H9 (cell line): ENCODE results near the gene SPDL1. TPM values are rescaled to one million over a fixed set of nuclear protein-coding genes. Genes with fewer than 3 reads are reported as not detected.

Experiments
- DNase-seq: peaks from one replicate; pipeline ENCODE4 v3.0.0-alpha.2; 2017
- H2AFZ ChIP-seq: one replicate; pipeline ENCODE4 v1.6.1; 2013; ENCODE audit warnings: mild to moderate bottlenecking, low read length, control low read depth, moderate library complexity
- H2AK5ac ChIP-seq: 2 replicates; pipeline ENCODE4 v1.6.1; 2013; ENCODE audit warnings: low read length, control low read depth, mixed read lengths; ENCODE audit not compliant: insufficient read length
- H2BK120ac ChIP-seq: one replicate; pipeline ENCODE4 v1.6.1; 2013; ENCODE audit warnings: low read depth, mild to moderate bottlenecking, low read length, control low read depth, inconsistent platforms; ENCODE audit not compliant: poor library complexity, severe bottlenecking
- H2BK12ac ChIP-seq: 2 replicates; pipeline ENCODE4 v1.6.1; 2013; ENCODE audit warnings: low read length, control low read depth, mixed read lengths, low read depth; ENCODE audit not compliant: insufficient read length
- H2BK15ac ChIP-seq: 2 replicates; pipeline ENCODE4 v1.6.1; 2013; ENCODE audit warnings: low read depth, low read length, control low read depth
- H2BK20ac ChIP-seq: one replicate; pipeline ENCODE4 v1.6.1; 2013; ENCODE audit warnings: low read depth, mild to moderate bottlenecking, low read length, control low read depth, inconsistent platforms; ENCODE audit not compliant: poor library complexity, severe bottlenecking
- H2BK5ac ChIP-seq: 2 replicates; pipeline ENCODE4 v1.6.1; 2013; ENCODE audit warnings: low read length, control low read depth, mixed read lengths; ENCODE audit not compliant: insufficient read length
- H3K14ac ChIP-seq: 2 replicates; pipeline ENCODE4 v1.6.1; 2013; ENCODE audit warnings: low read length, control low read depth; ENCODE audit not compliant: insufficient read depth
- H3K18ac ChIP-seq: 2 replicates; pipeline ENCODE4 v1.6.1; 2013; ENCODE audit warnings: low read depth, mild to moderate bottlenecking, mixed read lengths, low read length, control low read depth; ENCODE audit not compliant: insufficient read length
- H3K23ac ChIP-seq: 2 replicates; pipeline ENCODE4 v1.6.1; 2013; ENCODE audit warnings: low read length, control low read depth, mixed read lengths, low read depth; ENCODE audit not compliant: insufficient read length
- H3K23me2 ChIP-seq: 2 replicates; pipeline ENCODE4 v1.6.1; 2013; ENCODE audit warnings: low read depth, mild to moderate bottlenecking, mixed read lengths, low read length, control low read depth; ENCODE audit not compliant: insufficient read length, poor library complexity, severe bottlenecking
- H3K27ac ChIP-seq: 2 replicates; pipeline ENCODE4 v1.5.1; 2013; ENCODE audit warnings: low read length, control low read depth, mixed read lengths, low read depth; ENCODE audit not compliant: insufficient read length
- H3K27me3 ChIP-seq: 2 replicates; pipeline ENCODE4 v1.6.1; 2013; ENCODE audit warnings: low read length, control low read depth, inconsistent platforms; ENCODE audit not compliant: insufficient read depth
- H3K4ac ChIP-seq: 2 replicates; pipeline ENCODE4 v1.6.1; 2013; ENCODE audit warnings: low read depth, mild to moderate bottlenecking, control low read depth, inconsistent platforms, low read length, moderate library complexity
- H3K4me1 ChIP-seq: 2 replicates; pipeline ENCODE4 v1.6.1; 2013; ENCODE audit warnings: low read length, control low read depth, inconsistent platforms; ENCODE audit not compliant: insufficient read depth
- H3K4me2 ChIP-seq: 2 replicates; pipeline ENCODE4 v1.6.1; 2013; ENCODE audit warnings: low read length, control low read depth, mixed read lengths; ENCODE audit not compliant: insufficient read length, insufficient read depth
- H3K56ac ChIP-seq: 2 replicates; pipeline ENCODE4 v1.6.1; 2013; ENCODE audit warnings: low read depth, mild to moderate bottlenecking, mixed read lengths, low read length, control low read depth; ENCODE audit not compliant: insufficient read length
- H3K79me1 ChIP-seq: 2 replicates; pipeline ENCODE4 v1.6.1; 2013; ENCODE audit warnings: low read depth, mild to moderate bottlenecking, moderate library complexity, low read length, control low read depth, inconsistent platforms; ENCODE audit not compliant: insufficient read depth, poor library complexity, severe bottlenecking
- H3K79me2 ChIP-seq: 2 replicates; pipeline ENCODE4 v1.6.1; 2013; ENCODE audit warnings: low read length, control low read depth, inconsistent platforms; ENCODE audit not compliant: insufficient read depth
- H3K9ac ChIP-seq: 2 replicates; pipeline ENCODE4 v1.6.1; 2013; ENCODE audit warnings: low read length, control low read depth, mixed read lengths; ENCODE audit not compliant: insufficient read length; ENCODE audit errors: extremely low read depth
- H3K9me3 ChIP-seq: one replicate; pipeline ENCODE4 v1.6.1; 2013; ENCODE audit warnings: low read depth, low read length, inconsistent platforms; ENCODE audit not compliant: control insufficient read depth
- H3T11ph ChIP-seq: one replicate; pipeline ENCODE4 v1.6.1; 2013; ENCODE audit warnings: mild to moderate bottlenecking, low read length, control low read depth, inconsistent platforms
- H4K20me1 ChIP-seq: one replicate; pipeline ENCODE4 v1.6.1; 2013; ENCODE audit not compliant: control insufficient read depth, insufficient read length, insufficient read depth
- H4K5ac ChIP-seq: 2 replicates; pipeline ENCODE4 v1.6.1; 2013; ENCODE audit warnings: low read depth, mild to moderate bottlenecking, mixed read lengths, low read length, control low read depth; ENCODE audit not compliant: insufficient read length
- H4K8ac ChIP-seq: replicated peaks from 2 replicates; pipeline ENCODE4 v1.6.1; 2013; ENCODE audit warnings: low read length, control low read depth, mixed read lengths, low read depth; ENCODE audit not compliant: insufficient read length
- H4K91ac ChIP-seq: 2 replicates; pipeline ENCODE4 v1.6.1; 2013; ENCODE audit warnings: low read depth, mild to moderate bottlenecking, moderate library complexity, mixed read lengths, low read length, control low read depth; ENCODE audit not compliant: insufficient read length
- H3K27ac Mint-ChIP-seq, 3 experiments: 2 replicates in 2 of 3; 3 replicates in 1 of 3; pipeline ENCODE4 v1.8.0; 2020 to 2021; ENCODE audit warnings: mixed read lengths in 3 of 3, mild to moderate bottlenecking in 1 of 3, moderate library complexity in 1 of 3
- H3K27me3 Mint-ChIP-seq: 2 replicates; pipeline ENCODE4 v1.8.0; 2021; ENCODE audit warnings: low read depth, mild to moderate bottlenecking, moderate library complexity, mixed read lengths
- H3K36me3 Mint-ChIP-seq, 3 experiments: 2 replicates in 2 of 3; 3 replicates in 1 of 3; pipeline ENCODE4 v1.8.0; 2020 to 2021; ENCODE audit warnings: low read depth in 3 of 3, mixed read lengths in 3 of 3; ENCODE audit not compliant: insufficient read depth in 1 of 3
- H3K4me1 Mint-ChIP-seq, 2 experiments: 2 replicates each; pipeline ENCODE4 v1.8.0; 2020; ENCODE audit warnings: mixed read lengths in 2 of 2
- H3K4me3 Mint-ChIP-seq, 2 experiments: 2 replicates in 1 of 2; 3 replicates in 1 of 2; pipeline ENCODE4 v1.8.0; 2020 to 2021; ENCODE audit warnings: mild to moderate bottlenecking in 2 of 2, mixed read lengths in 2 of 2, moderate library complexity in 1 of 2
- H3K9me3 Mint-ChIP-seq, 2 experiments: 2 replicates in 1 of 2; 3 replicates in 1 of 2; pipeline ENCODE4 v1.8.0; 2020; ENCODE audit warnings: mild to moderate bottlenecking in 2 of 2, mixed read lengths in 2 of 2, moderate library complexity in 1 of 2
- CTCF ChIP-seq: fragments of 200-600 bp; sonication (generic); conservative IDR thresholded peaks from 3 replicates; pipeline ENCODE4 v1.8.0; 2021; ENCODE audit warnings: antibody characterized with exemption, mild to moderate bottlenecking
- WGBS: extraction: QIAGEN DNeasy Blood & Tissue Kit; methylation state at CpG from one replicate; pipeline ENCODE4 v1.1.7; 2013; ENCODE audit warnings: missing lambda C conversion rate, low lambda C conversion rate, mixed read lengths; ENCODE audit not compliant: insufficient read length; ENCODE audit errors: extremely low coverage; 5-methylcytosine and 5-hydroxymethylcytosine counted together
- total RNA-seq: library from RNA; stranded (reverse); gene quantifications from 2 replicates; pipeline ENCODE4 v1.2.1, GENCODE V29; 2021

Gene SPDL1
- total RNA-seq, 1 experiment from 2014 or later = 49.4 TPM

GRCh38 chr5:169590602-169591001, 7.0 kb downstream of the SPDL1 start:
- no peak overlapping the region for H2AK5ac ChIP-seq
- H3K23ac ChIP-seq = no peak overlapping the region
- H3K18ac ChIP-seq = no peak overlapping the region
- no peaks in the 10 kb centered on the region for H3K23me2 ChIP-seq
- no peak overlapping the region for H3K4ac ChIP-seq
- H3K4me2 ChIP-seq = no peak overlapping the region
- no peak overlapping the region for H2BK120ac ChIP-seq
- no peak overlapping the region for H3K27ac Mint-ChIP-seq
- no peak overlapping the region for H3T11ph ChIP-seq
- H4K20me1 ChIP-seq = no peaks in the 10 kb centered on the region
- peaks cover 7 to 8% of the 10 kb centered on the region in 2 experiments; a peak in 3 of 4 replicates for H3K4me1 Mint-ChIP-seq
- H3K79me2 ChIP-seq = no peaks in the 10 kb centered on the region; the same call in 1 of the 2 replicates
- no peak overlapping the region for H2BK12ac ChIP-seq
- H2BK15ac ChIP-seq = no peak overlapping the region
- H3K79me1 ChIP-seq = peaks cover 3% of the 10 kb centered on the region
- no peak for TF ChIP-seq CTCF
- H4K5ac ChIP-seq = no peak overlapping the region
- no peak overlapping the region for H4K8ac ChIP-seq
- no peak overlapping the region for H3K14ac ChIP-seq
- no peaks in the 10 kb centered on the region for H3K9me3 ChIP-seq
- H3K4me1 ChIP-seq = no peaks in the 10 kb centered on the region
- no peaks in the 10 kb centered on the region for H3K27me3 ChIP-seq
- WGBS = no CpG with 5 or more reads among the region's 3 CpGs
- no peak for DNase-seq
- H3K36me3 Mint-ChIP-seq = peaks cover 23 to 70% (median 68%) of the 10 kb centered on the region in 3 experiments; a peak in 6 of 7 replicates
- H2BK20ac ChIP-seq = no peak overlapping the region
- H2BK5ac ChIP-seq = no peak overlapping the region
- H3K56ac ChIP-seq = no peak overlapping the region
- H2AFZ ChIP-seq = no peak overlapping the region
- no peaks in the 10 kb centered on the region; a peak in 1 of 5 replicates for H3K9me3 Mint-ChIP-seq
- H3K9ac ChIP-seq = no peak overlapping the region
- H3K4me3 Mint-ChIP-seq = no peak overlapping the region
- no peak overlapping the region for H4K91ac ChIP-seq
- no peak overlapping the region for H3K27ac ChIP-seq
- no peaks in the 10 kb centered on the region for H3K27me3 Mint-ChIP-seq
